HG03565 (cell line): ENCODE results near the gene ERICH3.
A peak's percentile ranks its signal among the peaks of the same experiment; 100 is the strongest.
"Not testable (repeated sequence)": the region's sequence is repeated elsewhere in the genome, so short reads cannot be mapped to it uniquely, and the experiment has no call there.

Experiments
- ATAC-seq: cut with Tn5 transposase; IDR thresholded peaks from one replicate; pipeline ENCODE4 v1.9.1; 2021; ENCODE audit warnings: mild to moderate bottlenecking, moderate library complexity; ENCODE audit not compliant: unreplicated experiment

ERICH3 gene

DNA sequence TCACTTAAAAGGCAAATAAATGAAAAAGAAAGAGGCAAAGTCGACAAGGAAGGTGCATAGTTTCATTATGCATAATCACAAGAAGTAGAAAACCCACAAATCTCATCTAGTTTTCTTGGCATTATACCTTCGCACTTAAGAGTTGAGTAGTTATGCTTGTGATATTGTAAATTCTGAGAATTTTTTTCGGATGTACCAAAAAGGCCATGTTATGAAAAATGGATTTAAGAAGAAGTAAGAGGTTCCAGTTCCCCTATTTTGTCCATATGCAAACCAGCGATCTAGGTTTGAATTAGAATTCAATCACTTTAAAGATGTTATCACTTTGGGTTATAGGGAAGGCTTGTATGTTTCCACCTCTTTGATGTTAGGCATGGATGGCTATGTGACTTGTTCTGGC is 7.9 kb upstream of the ERICH3 start:
- peak; percentile 86 for ATAC-seq

DNA sequence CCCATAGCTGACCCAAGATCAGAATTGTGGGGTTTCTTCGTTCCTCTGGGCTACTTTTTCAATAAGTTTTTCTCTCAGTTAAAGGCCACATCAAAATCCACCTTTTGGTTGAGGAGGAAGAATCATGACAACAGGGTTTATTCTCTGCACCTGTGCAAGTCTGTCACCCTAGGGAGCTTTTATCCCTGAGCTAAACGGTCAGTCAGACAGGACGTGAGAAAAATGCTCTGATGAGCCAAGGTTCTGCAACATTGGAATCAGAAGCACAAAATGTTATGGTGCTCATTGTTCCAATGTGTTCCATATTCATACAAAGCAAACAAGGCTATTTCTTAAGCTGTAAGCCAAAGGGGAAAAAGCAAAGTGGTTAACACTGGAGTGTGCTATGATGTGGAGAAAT is 7.4 kb upstream of the ERICH3 start:
- ATAC-seq: peak; percentile 13

DNA sequence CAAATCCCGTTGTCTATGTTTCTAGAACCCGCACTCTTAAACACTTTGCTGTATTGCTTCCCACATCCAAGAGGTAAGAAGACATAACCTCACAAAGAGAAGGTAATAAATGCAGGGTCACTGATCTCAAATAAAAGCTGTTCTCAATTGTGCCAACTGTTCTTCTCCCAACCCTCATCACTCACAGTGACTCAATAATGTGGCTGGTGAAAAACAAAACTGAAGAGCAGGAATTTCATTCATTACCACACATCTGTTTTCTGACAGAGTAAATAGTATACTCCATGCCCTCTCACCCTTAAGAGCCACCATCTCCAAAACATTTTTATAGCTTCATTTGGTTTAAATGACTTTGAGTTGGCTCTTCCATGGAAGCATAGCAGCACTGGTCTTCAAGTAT is 6.2 kb upstream of the ERICH3 start:
- no peak for ATAC-seq

DNA sequence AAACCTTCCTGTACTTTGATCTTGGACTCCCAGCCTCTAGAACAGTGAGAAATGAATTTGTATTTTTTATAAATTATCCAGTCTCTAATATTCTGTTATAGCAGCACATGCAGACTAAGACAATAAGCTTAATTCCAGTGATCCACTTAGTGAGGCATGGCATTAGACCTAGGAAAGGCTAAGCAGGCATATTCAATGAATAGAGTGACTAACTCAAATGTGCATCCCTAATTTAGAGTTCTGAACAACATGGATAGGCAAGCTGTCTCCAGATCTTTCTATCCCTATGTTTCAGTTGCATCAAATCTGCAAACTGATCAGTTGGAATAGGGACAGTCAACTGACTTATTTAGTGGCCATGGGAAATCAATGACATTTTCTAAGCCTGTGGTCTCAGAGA is 4.3 kb upstream of the ERICH3 start:
- no peak for ATAC-seq

DNA sequence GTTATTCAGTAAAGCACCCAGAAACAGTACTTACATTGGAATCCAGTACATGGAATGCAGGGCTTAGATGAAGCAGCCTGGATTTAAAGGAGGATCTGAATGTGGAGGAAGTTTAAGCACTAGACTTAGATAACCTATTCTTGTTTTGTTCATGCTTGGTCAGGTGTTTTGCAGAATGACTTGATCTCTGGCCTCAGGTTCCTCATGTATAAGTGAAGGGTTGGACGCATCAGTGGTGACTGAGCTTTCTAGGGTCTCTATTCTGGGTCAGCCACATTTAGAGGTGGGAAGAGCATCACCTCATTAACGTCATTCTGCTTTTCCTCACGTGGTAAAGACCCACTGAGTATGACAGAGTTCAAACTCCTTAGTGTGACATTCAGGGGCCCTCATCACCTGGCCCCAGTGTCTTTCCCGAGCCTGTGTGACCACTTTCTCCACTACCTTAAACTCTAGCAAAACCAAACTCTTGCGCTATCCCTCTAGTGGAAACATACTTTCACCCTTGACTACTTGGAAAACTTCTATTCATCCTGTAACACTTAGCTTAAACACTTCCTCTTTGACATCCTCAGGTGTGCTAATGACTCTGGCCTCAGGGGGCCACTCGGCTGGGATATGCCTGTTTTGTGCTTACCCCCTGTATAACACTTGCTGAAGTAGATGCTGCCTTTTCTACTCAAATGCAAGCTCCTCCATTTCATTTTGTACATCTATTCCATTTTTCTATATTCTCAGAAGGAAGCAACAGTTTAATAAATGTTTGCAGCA is 871 bp upstream of the ERICH3 start:
- ATAC-seq: peak; percentile 37

DNA sequence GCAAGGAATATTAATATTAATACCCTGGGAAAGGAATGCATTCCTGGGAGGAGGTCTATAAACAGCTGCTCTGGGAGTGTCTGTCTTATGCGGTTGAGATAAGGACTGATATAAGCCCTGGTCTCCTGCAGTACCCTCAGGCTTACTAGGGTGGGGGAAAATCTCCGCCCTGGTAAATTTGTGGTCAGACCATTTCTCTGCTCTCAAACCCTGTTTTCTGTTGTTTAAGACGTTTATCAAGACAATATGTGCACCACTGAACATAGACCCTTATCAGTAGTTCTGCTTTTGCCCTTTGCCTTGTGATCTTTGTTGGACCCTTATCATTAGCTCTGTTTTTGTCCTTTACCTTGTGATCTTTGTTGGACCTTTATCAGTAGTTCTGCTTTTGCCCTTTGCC is 2.7 kb downstream of the ERICH3 start:
- ATAC-seq: not testable (repeated sequence)

DNA sequence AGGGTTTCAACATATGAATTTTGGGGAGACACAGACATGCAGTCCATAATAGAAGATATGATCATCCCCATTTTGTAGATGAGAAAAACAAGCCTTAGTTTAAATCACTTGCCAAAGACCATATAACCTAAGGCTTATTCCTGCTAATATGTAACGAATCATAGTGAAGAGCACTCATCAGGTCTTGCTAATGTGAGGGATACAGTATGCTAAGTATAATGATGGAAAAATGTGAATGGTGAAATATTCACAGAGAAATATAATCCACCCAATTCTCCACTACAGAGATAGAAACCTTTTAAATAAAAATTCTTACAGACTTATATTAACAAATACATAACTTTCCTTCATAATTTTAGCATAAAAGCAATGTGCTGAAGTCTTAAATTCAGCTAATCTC is 18.9 kb downstream of the ERICH3 start:
- no peak for ATAC-seq

DNA sequence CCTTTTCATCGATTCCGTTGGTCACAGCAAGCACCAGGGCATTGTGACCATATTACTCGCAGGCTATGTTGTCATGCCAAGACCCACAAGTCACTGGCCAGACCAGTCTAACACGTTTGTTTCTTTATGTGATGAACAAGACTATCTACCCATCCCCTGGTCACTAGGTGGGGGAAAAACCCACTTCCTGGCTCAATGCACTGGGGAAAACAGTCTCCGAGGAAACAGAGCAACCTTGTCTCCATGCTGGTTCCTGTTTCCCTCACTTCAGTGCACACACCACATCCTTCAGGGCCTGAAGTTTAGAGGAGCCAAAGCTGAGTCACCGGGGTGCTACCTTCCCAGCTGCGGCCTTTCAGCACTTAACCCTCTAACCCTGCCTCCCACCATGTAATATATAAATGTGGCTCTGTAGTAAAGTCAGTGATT is 20.9 kb downstream of the ERICH3 start:
- ATAC-seq: peak; percentile 99

DNA sequence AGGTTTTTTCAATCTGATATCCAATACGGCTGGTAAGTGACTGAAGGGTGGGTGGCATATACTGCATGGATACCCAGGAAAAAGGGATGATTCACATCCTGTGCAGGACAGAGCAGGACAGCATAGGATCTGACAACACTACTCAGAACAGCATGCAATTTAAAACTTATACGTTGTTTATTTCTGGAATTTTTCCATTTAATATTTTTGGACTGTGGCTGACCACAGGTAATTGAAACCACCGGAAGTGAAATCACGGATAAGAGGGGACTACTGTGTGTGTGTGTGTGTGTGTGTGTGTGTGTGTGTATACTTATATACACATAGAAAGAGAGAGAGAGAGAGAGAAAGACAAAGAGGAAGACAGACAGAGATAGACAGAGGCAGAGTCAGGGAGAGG is 23.0 kb downstream of the ERICH3 start:
- no peak for ATAC-seq

DNA sequence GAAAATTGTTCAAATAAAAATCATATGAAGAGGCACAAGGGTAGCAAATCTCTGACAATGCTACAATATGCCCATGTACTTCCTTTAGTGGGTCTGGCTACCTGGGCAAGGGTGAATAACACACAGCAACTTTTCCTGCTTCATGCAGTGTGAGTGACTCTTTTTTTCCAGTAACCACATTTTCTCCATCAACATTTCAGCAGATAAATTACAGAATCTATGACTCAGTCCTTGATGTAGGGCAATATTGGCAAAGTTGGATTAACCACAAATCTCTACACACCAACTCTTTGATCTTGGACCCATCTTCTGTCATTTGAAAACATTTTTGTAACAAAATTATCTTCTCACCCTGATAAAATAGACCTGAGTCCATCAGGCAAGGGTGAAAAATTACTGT is 31.7 kb downstream of the ERICH3 start:
- no peak for ATAC-seq

DNA sequence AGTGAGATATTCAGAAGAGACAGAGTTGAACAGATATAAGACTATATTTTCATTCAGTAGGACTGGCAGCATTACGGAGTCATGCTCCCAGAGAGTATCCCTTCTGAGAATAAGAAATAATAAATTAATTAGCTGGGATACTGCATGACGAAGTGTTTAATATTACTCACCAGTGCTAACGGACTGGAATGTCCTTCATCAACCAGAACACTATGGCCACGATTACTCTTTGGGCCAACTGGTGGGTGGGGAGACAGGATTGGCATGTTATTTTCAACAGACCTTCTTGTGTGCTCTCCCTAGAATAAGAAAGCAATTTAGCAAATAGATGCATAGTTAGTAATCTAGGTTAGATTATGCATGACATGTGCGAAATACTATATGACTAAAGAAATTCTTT is 32.4 kb downstream of the ERICH3 start:
- no peak for ATAC-seq

DNA sequence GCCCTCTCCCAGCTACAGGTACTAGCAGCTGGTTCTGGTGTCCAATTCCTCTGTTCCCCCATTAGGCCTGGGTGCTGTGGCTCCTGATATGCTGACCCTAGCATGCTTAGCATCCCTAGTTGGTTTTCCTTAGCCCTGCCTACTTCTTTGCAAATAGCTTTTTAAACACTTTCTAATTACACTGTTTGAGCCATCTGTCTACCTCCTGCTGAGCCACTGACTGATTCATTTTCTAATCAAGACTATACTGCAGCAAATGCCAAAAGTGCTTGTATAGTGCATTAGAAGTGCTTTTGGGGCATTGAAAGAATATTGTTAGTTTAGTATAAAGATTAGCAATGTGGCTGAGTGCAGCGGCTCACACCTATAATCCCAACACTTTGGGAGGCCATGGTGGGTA is 36.3 kb downstream of the ERICH3 start:
- ATAC-seq: no peak

DNA sequence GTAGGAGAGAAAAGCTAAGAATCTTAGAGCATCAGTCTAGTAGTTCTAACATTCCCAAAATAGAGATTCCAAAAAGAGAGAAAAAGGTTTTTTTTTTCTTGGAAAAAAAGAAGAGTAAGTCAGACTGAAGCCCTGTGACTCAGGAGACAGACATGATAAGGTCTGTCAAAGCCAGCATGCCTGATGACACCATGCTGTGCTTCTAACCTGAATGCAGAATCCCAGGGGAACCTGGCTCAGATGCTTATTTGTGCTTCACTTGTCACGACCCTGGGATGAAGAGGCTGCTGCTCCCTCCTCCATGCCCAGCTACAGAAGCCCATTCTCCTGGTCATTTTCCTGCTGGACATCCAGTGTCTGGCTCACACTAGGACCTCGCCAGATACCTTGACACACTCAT is 44.3 kb downstream of the ERICH3 start:
- no peak for ATAC-seq

DNA sequence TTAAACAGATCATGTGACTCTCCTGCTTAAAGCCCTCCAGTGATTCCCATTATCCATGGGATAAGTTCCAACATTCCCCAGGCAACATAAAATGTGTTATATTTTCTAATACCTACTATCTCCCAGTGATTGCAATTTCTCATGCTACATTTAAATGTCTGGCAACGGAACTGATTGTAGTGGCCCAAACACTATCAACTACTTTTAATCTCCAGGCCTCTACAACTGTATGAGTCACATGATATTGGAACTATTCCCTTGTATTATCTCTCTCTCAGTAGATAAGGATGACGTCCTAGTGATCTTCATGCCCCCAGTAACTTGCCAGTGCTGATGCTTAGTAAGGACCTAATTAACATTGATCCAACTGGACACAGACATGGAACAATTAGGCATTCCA is 49.9 kb downstream of the ERICH3 start:
- no peak for ATAC-seq

DNA sequence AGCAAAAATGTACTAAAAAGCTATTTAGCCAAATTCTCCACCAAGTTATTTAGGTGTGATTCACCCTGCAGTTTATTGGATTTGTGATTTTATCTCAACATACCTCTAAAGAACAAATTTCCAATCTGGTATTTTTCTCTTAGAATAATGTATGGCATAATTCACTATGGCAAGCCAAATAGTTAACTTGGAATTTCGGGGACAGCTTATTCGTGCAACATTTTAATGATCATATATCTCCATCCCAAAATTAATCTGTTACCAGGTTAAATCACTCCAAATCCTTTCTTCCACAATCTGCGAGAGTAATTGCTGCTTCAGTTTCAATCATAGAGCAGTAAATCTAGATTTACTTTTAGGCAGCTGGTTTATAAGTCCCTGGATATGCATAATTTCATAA is 53.4 kb downstream of the ERICH3 start:
- no peak for ATAC-seq

DNA sequence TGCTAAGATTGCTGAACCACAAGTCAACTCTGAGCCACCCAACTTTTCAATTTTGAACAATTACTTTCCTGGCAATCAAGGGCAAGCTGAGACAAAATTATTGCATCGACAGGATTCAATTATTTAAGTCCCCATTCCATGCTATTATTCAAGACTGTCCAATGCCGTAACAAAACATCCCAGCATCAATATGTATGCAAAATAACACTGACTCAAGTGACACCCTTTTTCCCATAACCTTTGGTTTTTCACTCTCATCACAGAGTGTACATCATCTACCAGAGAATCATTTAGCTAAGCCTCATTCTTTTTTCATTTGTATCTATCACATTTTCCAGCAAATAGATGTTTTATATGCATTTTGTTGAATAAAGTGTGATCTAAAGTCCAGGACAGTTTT is 54.6 kb downstream of the ERICH3 start:
- no peak for ATAC-seq

DNA sequence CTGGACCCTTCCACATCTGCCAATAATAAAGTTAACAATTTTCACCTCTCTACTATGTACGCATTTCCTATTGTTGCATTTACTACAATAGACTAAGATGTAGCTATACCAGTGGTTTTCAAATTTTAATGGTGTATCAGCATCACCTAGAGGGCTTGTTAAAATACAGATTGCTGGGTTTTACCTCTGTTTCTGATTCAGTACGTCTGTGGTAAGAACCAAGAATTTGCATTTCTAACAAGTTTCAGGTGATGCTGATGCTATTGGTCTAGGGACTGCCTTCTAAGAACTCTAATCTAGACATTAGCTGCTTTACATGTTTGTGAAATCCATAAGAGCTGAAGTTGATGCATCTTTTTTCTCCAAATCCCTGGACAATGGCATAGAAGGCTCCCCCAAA is 59.7 kb downstream of the ERICH3 start:
- ATAC-seq: peak; percentile 53

DNA sequence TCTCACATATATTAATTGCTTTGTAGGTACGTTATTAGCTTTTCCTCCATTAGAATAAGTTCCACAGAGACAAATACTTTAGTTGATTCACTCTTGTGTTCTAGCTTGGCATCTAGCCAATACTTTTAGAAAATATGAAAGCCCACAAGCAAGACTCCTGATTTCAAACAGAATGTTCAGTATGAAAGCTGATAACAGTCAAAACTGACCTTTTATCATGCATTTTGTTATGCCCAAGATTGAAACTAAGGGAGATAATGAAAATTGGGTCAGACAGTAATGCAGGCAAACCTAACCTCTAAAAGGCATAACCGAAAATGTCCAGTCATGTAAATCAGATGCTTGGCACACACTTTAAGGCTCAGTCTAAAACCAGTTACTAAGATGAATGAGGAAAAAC is 61.7 kb downstream of the ERICH3 start:
- ATAC-seq: no peak

DNA sequence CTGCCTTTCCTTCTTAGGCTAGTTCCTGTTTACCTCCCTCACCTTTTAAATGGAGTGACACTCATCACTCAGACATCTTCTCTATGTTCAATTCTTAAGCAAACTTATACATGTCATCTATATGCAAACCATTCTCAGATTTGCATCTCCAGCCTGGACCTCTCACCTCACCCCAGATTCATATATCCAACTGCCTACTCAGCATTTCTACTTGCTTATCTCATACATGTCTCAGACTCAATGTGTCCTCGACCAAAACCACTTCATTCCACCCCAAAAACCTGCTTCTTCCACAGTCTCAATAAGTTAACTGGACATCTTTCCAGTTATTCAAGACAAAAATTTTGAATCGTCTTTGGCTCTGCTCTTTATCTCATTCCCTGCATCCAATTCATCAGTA is 62.6 kb downstream of the ERICH3 start:
- no peak for ATAC-seq

DNA sequence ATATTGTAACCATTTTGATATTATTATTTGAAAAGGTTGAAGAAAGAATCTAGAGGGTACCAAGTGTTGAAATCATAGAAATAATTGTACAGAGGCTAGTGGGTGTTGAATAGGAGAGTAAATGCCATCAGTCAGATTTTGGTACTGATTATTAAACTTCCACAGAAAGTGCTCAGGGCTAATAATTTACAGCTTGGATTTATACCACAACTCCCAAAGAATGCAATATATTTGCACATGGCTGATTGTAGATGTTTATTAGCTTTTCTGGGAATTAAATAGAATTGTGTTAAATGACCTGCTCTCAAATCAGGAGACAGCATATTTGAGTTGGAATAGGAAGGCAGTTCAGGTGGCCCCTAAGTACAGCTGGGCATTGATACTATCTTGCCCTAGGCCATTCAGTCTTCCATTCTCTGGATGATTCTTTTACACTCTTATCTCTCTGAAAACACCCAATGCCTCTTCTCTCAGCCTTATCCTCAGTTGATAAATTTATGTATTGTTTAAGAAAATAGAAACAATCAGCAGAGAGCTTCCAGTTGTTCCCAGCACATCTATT is 63.7 kb downstream of the ERICH3 start:
- ATAC-seq: no peak

DNA sequence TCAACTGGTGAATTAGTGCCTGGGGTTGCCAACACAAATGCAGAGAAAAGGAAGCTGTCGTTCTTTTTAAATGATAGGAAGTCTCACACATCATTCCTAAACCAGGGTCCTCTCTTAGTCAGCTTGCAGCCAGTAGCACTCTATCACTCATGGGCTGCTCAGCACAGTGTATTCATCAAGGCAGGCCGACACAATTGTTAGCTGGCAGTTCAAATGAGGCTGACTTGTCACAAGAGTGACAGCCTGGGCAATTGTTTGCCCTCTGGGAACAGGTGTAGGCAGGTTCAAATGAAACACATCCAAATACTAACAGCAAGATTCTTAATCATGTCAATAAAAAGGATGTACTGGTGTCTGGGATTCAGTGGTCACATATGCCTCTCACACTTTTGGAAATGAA is 76.9 kb downstream of the ERICH3 start:
- no peak for ATAC-seq

DNA sequence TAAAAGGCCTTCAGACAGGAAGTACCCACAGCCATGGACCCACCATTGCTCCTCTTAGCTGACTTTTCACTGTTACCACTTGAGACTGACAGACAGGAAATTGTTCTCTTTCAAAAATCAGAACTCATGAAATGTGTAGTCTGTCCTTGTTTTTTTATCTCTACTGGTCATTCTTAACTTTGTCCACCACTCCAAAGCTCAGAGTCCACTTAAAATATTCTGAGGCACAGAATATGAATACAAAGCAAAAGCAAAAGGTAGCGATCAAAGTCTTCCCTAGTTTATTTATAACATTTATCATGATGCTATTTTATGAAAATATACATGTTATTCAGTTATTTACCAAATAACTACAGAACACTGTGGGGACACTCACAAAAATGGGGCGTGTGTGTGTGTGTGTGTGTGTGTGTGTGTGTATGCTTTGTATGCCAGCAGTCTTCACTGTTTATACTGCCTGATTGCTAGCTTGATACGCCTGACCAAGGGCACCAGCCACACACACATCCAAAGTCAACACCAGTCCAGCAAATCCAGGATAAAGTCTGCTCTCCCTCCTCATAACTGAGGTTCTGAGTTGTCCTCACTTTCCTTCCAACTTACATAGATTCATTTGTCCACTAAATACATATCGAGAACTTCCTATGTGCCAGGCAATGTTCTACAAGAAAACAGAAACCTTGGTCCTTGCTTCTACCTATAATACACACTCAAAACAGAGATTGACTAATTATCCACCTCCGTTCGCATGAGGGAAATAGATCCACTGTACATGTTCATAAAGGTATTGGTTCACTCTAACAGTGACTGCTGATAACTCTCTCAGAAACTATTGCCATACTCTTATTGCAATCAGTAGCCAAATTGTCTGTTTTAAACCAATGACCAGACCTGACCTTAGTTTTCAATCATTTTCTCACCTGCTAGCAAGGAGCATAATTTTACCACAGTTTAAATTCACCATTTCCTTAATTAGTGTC is 79.4 kb downstream of the ERICH3 start:
- no peak for ATAC-seq
